Adrenal gland (tissue), 5 donors: ENCODE data around the gene PHACTR3.

ENCODE experiments used
- POLR2A ChIP-seq, 2 donors: fragments of 450-650 bp; IDR thresholded peaks; one replicate each; pipeline ENCODE4 v1.6.1; 2017; ENCODE audit warnings: antibody characterized with exemption in 2 of 2, mild to moderate bottlenecking in 2 of 2, moderate library complexity in 1 of 2
- TF ChIP-seq, protein P1 (sequence below), 6 experiments: fragments of 450-650 bp in 4 of 6; fragments of 200-600 bp in 2 of 6; sonication (generic) in 1 of 6; IDR thresholded peaks; 1 replicate in 5 of 6; 2 replicates in 1 of 6; pipeline versions ENCODE4 v1.5.1 to v1.8.0; 2016 to 2021; ENCODE audit warnings: antibody characterized with exemption in 6 of 6, mild to moderate bottlenecking in 2 of 6, moderate library complexity in 1 of 6
- donor health status: DM: no; HTN: no; CAD: no.

DNA sequence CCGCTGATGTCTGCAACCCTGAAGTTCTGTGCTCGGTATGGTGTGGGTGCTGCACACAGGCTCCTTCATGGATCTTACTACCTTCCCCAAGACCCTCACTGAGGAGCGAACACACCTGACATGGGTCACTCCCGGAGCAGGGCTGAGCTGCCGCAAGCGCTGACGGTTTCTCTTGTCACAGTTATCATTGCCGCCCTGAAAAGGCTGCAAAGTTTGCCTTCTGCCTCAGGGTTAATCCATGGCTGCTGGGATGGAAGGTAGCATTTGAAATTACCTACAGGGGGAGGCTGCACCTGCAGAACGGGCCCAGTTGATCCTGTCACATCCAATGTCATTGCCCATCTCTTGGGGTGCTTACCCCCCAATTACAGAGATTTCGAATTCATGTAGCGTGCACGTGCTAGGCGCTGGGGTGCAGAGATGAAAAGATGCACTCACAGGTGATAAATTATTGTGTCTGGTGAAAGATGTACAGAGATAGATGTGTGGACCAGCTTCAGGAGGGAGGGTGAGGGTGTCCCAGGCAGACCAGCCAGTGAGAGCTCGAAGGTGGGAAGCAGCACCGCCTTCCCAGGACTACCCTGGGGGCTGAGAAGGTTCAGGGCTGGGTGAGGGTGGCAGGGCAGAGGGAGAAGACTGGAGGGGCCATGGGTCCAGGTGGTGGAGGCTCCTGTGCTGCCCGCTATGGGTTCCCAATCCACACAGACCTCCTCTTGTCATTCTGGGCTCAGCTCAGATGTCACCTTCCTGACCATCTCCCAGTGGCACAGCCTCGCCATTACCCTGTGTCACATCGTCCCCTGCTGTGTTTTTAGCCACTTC lies 209.0 kb downstream of the PHACTR3 start:
- TF ChIP-seq, protein P1, sequence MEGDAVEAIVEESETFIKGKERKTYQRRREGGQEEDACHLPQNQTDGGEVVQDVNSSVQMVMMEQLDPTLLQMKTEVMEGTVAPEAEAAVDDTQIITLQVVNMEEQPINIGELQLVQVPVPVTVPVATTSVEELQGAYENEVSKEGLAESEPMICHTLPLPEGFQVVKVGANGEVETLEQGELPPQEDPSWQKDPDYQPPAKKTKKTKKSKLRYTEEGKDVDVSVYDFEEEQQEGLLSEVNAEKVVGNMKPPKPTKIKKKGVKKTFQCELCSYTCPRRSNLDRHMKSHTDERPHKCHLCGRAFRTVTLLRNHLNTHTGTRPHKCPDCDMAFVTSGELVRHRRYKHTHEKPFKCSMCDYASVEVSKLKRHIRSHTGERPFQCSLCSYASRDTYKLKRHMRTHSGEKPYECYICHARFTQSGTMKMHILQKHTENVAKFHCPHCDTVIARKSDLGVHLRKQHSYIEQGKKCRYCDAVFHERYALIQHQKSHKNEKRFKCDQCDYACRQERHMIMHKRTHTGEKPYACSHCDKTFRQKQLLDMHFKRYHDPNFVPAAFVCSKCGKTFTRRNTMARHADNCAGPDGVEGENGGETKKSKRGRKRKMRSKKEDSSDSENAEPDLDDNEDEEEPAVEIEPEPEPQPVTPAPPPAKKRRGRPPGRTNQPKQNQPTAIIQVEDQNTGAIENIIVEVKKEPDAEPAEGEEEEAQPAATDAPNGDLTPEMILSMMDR (IDR thresholded peaks at IDR 0.05) = no peak
- TF ChIP-seq POLR2A (IDR thresholded peaks at IDR 0.05) = no peak
